Cerebellar nuclear complex (tissue), 1 donor: ENCODE data around the gene PTCH2.
"Not testable (repeated sequence)": the region's sequence is repeated elsewhere in the genome, so short reads cannot be mapped to it uniquely, and the experiment has no call there.

Source experiments
- DNase-seq, 2 experiments: peaks; one replicate each; lab custom pipeline; 2025; lab: John Stamatoyannopoulos, UW

Gene PTCH2

GRCh38 chr1:44842486-44842861 lies 579 bp downstream of the PTCH2 start:
- no peak for DNase-seq

GRCh38 chr1:44839576-44839975 lies 3.5 kb downstream of the PTCH2 start:
- no peak for DNase-seq

GRCh38 chr1:44838294-44838693 lies 4.8 kb downstream of the PTCH2 start:
- not testable (repeated sequence) for DNase-seq

- peak in 1 of 2 experiments; percentile 60 for DNase-seq
These were observed 7.0 kb downstream of the PTCH2 start for GRCh38 chr1:44835738-44836675.

- DNase-seq, result no peak
These were observed 8.7 kb downstream of the PTCH2 start for GRCh38 chr1:44834328-44834727.

DNA sequence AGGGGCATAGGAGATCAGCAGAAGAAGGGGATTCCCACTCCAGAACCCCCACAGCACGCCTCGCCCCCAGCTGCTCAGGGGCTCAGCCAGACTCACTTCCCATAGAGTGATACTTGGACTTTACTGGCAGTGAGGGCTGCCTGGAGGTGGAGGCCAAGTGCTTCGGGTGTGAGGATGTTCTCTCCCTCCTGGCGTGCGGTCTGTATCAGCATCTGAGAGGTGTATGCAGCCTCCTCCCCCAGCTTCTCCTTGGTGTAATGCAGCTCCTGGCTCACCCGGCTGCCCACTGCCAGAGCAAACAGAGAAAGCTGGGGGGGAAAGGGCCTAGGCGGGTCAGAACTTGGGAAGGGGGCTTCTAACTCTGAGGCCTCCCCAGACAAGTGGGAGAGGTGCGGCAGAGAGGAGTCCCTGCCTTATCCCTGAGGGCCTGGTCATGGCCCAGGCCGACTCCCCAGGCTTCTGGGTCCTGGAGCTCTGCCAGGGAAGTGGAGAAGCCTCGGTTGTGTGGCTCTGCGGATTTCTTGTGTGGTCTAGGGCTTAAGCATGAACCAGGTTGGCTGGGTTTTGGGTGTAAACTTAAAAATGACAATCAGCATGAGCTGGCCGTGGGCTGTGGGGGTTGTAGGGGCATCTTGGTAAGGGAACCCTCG lies 10.9 kb downstream of the PTCH2 start:
- no peak for DNase-seq

DNA sequence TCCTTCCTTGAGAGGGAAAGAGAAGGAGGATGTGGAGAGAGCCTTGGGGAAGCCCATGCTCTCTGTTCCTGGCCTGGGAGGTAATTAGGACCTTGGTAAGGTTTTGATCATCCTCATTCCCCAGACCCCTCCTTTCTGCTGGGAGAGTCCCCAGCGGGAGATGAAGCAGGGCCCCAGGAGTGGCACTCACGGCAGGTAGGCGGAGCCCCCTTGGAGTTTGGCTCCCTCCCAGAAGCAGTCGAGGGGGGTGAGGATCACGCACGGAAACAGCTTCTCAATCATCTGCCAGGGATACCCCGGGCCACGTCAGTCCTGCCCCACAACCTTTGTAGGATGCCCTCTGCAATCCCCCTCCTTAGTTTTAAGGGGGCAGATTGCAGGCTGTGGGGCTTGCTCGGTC lies 11.5 kb downstream of the PTCH2 start:
- no peak for DNase-seq

- no peak for DNase-seq
These were observed 12.2 kb downstream of the PTCH2 start for GRCh38 chr1:44830900-44831304.

DNA sequence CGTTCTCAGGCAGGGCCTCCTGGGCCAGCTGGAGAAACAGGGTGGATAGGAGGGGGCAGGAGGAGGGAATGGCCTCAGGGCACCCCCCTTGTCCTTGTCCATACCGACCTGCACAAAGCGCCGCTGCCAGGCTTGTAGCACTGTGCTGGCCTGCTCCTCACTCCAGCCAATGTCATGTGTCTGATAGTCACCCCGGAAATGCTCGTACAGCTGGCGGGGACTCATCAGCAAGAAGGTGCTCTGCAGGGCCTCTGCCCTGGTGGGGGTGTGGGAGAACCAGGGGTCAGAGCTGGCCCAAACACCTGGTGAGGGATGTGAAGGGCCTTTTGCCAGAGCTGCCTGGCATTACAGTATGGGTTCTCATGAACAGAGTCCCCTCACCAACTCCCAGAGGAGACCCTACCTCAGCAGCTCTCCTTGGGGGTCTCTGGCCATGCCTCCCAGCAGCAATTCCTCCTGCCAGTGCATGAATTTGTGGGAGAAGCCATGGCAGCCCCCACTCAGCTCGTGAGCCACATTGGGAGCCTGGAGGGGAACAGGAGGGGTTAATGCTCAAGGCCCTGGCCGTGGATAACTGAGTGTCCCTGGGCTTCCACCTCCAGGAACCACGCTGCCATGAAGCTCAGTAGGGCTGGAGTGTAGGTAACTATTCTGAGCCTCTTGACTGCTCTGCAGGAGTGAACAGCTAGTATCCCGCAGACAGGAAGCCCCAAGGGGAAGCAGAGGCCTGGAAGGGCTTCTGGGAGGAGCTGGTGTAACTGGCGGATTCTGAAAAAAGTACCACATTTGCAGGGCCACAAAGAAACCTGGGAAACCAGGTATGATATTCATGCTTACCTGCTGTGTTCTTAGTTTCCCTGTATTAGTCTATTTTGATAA lies 13.3 kb downstream of the PTCH2 start:
- no peak for DNase-seq

- no peak for DNase-seq
These were observed 14.1 kb downstream of the PTCH2 start for GRCh38 chr1:44828841-44829440.

GRCh38 chr1:44828003-44828651 lies 14.9 kb downstream of the PTCH2 start:
- no peak for DNase-seq

- no peak for DNase-seq
These were observed 15.7 kb downstream of the PTCH2 start for GRCh38 chr1:44827197-44828002.

- DNase-seq, result no peak
These were observed 16.5 kb downstream of the PTCH2 start for GRCh38 chr1:44826375-44827196.

DNA sequence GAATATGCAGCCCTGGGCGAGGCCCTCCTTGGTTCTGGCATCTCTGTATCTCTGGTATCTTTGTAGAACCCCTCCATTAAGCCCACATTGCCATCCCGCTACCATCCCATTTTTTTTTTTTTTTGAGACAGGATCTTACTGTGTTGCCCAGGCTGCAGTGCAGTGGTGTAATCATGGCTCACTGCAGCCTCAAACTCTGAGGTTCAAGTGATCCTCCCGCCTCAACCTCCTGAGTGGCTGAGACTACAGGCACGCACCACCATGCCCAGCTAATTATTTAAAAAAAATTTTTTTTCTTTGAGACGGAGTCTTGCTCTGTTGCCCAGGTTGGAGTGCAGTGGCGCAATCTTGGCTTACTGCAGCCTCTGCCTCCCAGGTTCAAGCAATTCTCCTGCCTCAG lies 18.7 kb downstream of the PTCH2 start:
- DNase-seq, result not testable (repeated sequence)

- DNase-seq, result no peak
These were observed 20.0 kb downstream of the PTCH2 start for GRCh38 chr1:44822981-44823451.

GRCh38 chr1:44822131-44822701 lies 20.8 kb downstream of the PTCH2 start:
- DNase-seq, result no peak

DNA sequence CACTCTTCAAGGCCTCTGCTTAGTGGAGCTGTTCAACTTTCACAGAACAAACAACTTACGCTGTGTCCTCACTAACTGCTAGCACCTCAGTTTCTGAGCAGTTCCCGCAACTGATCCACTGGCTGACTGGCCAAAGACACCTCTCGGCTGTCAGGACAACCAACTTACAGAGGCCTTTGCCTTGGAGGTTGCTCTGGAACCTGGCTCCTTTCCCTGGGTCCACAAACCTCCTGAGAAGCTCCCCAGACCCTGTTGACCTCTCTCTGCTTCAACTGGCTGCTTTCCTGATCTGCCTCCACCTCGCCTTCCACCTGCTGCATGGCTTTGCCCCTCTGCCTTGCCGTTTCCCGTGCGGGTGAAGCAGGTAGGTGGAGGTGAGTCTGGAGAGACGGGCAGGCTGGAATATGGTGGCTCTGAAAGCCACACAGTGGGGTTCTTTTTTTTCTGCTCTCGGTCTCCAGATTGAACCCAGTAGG lies 21.8 kb downstream of the PTCH2 start:
- no peak for DNase-seq

GRCh38 chr1:44820328-44821239 lies 22.5 kb downstream of the PTCH2 start:
- no peak for DNase-seq
